HG03280 (cell line): Measurements from ENCODE around the gene ERH.
"Not testable (repeated sequence)": the region's sequence is repeated elsewhere in the genome, so short reads cannot be mapped to it uniquely, and the experiment has no call there.

Experiments used
- ATAC-seq: cut with Tn5 transposase; IDR thresholded peaks from one replicate; pipeline ENCODE4 v1.9.1; 2021; ENCODE audit warnings: mild to moderate bottlenecking, moderate library complexity; ENCODE audit not compliant: unreplicated experiment

Gene ERH

DNA sequence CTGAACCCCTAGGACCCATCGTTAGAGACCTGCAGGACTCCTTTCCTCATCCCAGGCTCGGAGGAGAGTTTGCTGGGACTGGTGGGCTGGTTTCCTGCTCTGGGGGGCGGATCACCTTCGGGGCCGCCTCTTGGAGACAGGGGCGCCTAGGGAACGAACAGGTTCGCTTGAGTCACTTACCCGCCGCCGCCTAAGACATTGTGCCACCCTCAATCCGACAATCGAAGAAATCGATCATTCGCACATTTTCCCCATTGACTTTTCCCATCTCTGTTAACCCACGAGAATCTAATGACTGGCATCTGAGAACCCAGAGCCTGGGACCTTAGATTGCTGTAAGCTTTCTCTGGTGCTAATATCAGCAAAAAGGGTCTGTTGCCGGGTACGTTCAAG is 715 bp upstream of the ERH start:
- ATAC-seq, result no peak

DNA sequence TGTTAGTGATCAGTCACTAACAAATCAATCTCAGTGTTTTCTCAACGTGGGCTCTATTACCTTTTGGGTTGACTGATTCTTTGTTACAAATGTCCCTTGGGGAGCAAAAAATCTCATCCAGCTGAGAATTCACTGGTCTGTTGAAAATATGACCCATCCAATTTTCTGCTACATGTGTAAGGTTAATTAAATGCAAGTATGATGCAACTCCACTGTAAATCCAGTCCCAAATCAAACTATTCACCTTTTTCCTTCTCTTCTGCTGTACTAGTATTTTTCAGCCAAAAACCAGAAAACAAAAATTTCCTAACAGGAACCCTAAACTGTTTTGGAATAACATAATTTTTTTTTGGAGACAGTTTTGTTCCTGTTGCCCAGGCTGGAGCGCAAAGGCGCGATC is 2.2 kb downstream of the ERH start:
- no peak for ATAC-seq

DNA sequence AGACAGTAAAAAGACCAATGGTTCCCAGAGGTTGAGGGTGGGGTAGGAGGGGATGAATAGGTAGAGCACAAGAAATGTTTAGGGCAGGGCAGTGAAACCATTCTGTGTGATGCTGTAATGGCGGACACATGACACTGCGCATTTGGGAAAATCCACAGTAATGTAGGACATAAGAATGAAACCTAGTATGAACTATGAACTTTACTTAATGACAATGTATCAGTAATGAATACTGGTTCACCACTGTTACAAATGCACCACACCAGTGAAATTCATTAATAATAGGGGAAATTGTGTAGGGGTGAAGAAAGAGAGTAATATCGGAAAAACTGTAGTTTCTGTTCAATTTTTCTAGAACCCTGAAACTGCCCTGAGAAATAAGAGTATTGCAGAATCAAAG is 5.6 kb downstream of the ERH start:
- no peak for ATAC-seq

DNA sequence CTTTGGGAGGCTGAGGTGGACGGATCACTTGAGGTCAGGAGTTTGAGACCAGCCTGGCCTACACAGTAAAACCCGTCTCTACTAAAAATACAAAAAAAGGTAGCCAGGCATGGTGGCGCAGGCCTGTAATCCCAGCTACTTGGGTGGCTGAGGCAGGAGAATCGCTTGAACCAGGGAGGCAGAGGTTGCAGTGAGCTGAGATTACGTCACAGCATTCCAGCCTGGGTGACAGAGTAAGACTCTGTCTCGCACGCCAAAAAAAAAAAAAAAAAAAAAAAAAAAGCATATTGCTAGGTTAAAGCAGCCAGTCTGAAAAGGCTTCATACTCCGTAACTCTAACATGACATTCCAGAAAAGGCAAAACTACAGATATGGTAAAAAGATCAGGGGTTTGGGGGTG is 6.7 kb downstream of the ERH start:
- not testable (repeated sequence) for ATAC-seq

DNA sequence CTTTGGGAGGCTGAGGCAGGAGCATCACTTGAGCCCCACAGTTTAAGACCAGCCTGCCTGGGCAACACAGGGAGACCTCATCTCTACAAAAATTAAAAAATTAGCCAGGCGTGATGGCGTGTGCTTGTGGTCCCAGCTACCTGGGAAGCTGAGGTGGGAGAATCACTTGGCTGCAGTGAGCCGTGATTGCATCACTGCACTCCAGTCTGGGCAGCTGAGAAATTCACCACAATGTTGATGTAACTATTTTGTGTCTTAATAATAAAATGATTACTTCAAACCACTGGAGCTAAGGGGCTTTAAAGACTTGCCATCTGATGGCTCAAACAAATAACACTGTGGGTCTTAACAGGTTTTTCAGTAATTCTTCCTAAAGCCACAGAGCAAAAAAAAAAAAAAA is 10.8 kb downstream of the ERH start:
- no peak for ATAC-seq

DNA sequence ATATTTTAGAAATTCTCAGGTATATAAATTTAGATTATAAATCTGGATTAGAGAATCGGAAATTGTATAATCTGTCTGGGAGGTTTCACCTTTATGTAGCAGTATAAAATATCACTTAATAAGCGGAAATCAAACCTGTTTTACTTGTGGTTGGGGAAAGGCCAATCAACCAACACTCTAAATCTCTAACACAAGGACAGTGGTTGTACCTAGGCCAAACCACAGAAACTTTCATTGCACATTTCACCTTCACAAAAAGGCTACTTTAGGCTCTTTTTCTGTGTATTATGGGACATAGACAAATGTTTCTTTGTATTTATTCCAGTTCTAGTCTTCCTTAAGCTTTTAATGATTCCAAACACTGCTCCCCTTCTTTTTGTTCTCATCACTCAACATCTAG is 19.8 kb downstream of the ERH start:
- ATAC-seq, result no peak

DNA sequence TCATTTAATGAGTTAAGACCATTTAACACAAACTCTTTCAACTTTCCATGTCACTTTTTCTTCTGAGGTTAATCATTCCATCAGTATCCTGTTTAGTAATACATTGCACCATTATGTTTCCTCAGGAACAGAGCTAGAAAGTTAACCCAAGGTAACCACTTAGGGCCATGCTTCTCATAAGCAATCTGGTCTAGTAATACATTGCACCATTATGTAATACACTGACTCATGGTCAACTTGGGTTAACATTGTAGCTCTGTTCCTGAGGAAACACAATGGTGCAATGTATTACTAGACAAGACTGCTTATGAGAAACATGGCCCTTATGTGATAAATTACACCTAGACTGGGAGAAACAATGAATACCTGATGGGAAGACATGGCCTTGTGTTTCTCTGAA is 21.7 kb downstream of the ERH start:
- ATAC-seq, result no peak

DNA sequence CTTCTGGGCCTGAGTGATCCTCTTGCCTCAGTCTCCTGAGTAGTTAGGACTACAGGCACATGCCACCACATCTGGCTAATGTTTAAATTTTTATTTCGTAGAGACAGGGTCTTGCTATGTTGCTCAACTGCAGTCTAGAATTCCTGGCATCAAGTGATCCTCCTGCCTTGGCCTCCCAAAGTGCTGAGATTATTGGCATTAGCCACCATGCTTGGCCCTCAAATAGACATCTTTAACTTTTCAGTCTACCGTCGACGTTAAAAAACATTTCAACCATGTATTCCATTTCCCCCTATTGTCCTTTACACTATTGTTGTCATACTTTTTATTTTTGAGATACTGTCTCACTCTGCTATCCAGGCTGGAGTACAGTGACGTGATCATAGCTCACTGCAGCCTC is 22.4 kb downstream of the ERH start:
- no peak for ATAC-seq

DNA sequence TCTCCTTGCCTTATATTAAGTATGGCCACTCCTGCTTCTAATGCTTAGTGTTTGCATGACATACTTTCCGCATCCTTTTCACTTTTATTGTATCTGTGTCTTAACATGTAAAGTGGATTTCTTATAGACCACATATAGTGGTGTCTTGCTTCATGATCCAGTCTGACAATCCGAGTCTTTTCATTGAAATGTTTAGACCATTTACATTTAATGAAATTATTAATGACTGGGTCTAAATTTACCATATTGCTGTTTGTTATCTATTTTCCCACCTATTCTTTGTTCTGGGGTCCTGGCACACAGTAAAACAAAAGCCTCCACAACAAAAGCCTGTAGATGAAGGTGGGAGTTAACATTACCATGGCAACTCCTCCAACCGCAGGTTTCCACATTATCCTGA is 22.9 kb downstream of the ERH start:
- no peak for ATAC-seq

DNA sequence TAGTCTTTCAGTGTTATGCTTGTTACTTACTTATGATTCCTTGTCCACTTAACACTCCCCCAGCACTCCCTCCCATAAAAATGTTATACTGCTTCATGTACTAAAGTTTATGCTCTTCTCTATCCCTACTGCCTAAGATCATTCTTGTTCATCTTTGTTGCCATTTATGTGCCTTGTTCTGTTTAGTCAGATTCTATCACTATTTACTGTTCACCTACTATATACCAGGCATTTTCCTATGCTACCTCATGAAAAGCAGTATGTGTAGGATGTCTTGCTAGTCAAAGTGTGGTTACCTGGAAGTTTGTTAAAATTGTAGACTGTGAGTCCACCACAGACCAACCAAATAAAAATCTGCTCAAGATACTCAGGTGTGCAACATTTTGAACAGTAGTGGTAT is 23.9 kb downstream of the ERH start:
- no peak for ATAC-seq

DNA sequence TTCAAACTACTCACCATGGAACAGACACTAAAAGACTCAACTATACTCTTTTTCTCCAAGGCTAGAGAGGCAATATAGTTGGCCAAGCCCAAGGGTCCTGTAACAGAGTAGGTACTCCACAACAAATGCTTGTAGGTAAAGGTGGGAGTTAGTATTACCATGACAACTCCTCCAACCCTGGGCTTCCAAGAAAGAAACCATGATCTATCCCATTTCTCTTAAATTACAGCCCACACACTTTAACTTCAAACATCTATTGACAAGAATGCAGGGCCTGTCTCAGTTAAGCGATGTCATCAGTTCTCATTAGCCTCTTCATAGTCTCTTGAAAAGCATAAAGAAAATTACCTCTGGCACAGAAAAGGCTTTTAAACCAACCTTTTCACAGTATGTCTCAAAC is 25.0 kb downstream of the ERH start:
- no peak for ATAC-seq

DNA sequence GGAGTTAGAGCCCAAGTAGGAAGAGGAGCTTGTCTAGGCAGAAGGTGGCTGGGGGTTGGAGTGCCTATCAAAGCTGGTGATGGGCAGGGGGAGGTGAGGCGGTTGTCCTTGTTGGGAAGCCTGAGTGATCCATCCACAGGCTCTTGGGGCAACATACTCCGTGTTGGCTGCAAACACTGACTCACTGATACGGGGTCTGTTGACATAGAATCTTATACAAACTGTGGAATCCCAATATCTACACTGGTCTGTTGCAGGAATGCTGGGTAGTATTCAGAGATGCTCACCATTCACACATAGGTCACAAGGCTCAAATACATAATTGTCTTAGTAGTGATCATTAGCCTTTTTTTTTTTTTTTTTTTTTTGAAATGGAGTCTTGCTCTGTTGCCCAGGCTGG is 26.0 kb downstream of the ERH start:
- no peak for ATAC-seq

DNA sequence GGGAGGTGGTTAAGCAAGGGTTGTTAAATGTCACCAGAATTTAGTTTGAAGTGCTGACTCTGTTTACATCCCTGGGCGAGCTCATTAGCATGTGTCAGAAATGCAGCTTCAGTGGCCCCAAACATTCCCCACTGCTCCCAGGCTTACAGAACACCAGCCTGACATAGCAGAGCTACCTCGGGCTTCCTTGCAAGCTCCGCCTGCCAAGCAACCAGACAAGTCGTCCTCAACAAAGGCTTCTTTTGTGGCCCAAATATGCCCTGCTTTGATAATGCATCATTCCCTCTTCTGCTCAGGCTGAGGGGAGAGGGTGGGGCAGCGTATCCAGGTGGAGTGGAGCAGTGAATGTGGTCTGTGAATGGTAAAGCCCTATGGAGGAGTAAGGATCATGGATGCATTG is 28.0 kb downstream of the ERH start:
- ATAC-seq, result no peak

DNA sequence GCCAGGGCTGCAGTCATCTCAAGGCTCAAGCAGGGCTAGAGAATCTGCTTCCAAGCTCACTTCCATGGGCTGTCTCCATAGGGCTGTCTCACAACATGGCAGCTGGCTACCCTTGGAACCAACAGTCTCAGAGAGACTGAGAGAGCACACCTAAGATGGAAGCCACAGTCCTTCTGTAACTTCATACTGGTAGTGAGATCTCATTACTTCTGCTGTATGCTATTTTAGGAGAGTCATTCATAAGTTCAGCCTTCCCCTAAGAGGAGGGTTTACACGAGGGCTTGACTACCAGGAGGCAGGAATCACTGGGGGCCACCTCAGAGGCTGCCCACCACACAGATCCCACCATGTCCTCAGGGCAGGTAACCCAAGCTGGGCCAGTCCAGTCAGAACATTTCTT is 29.7 kb downstream of the ERH start:
- no peak for ATAC-seq

DNA sequence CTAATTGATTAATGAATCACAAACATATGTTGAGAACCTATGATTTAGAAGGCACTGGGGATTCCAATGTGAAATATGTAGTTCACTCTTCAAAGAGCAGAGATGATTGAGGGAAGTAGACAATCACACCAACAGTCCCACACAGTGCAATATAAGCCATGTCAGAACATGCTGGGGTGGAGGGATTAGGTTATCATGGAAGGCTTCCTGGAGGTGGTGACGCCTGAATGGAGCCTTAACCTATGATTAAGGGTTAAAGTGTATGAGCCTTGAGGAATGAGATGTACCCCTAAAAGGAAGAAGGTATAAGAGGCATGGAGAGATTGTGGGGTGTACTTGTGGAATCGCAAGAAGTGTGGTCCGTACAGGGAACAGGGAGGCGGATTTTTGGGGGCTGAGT is 31.3 kb downstream of the ERH start:
- no peak for ATAC-seq

DNA sequence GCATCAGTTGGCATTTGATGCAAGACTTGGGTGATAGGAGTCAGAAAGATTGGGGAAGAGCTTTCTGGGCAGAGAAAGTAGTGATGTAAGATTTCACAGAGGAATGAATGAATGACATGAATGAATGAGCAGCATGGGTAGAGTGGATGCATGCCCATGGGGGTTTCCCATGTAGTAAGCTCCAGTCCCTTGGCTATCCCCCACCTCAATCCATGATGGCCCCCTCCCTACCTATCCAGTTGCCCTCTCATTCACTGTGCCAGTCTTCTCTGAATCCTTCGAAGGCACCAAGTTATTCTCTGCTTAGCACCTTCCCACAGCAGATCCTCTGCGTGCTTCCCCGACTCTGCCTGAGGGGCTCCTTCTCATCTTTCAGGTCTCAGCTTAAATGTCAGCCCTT is 32.0 kb downstream of the ERH start:
- no peak for ATAC-seq

DNA sequence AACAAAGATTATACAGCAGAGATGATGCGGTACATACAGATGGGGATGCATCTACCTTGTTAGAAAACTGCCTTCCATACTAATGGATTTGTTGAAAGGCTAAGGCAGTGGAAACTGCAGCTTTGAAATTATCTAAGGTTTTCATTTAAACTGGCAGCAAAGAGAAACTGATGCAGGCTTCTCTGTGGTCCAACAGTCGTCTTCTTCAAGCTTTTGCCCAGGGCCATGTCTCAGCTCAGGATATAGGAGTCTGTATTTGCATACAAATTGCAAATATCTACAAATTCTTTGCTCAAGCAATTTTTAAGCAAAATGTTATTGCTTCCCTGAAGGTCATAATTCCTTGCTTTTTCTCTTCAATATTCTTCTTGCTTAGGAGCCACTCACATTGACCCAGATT is 33.7 kb downstream of the ERH start:
- no peak for ATAC-seq

DNA sequence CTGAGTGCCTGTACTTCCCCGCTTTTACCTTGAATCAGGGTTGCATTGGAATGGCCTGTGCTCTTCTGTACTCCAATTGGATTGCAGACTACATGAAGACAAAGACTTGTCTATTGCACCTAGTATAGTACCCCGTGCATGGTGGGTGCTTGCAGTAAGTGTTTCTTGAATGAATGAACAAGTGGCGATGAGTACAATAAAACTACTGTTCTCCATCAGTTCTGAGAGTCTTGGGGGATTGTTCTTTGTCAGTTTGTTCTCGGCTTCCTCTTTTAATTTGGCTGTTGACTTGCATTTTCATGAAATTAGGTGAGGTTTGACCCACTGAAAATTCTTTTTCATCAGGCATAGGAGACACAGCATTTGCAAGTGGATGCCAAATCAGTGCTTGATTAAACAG is 34.1 kb downstream of the ERH start:
- ATAC-seq, result no peak

DNA sequence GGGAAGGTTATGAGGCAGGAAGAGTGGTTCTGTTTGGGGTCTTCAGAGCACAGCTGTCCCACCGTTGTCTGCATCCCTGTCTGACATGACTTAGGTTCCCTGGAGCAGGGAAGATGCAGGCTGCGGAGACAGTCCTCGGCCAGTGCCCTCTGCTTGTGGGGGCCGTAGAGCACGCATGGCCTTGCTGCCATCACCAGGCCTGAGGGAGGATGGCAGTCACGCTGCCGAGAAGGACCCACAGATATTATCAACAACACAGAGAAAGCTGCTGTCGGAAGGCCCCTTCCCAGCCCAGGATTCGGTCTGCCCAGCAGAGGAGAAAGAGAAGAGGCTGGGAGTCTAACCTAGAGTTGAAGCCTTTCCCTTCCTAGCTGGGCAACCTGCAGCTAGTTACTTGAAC is 35.0 kb downstream of the ERH start:
- no peak for ATAC-seq

DNA sequence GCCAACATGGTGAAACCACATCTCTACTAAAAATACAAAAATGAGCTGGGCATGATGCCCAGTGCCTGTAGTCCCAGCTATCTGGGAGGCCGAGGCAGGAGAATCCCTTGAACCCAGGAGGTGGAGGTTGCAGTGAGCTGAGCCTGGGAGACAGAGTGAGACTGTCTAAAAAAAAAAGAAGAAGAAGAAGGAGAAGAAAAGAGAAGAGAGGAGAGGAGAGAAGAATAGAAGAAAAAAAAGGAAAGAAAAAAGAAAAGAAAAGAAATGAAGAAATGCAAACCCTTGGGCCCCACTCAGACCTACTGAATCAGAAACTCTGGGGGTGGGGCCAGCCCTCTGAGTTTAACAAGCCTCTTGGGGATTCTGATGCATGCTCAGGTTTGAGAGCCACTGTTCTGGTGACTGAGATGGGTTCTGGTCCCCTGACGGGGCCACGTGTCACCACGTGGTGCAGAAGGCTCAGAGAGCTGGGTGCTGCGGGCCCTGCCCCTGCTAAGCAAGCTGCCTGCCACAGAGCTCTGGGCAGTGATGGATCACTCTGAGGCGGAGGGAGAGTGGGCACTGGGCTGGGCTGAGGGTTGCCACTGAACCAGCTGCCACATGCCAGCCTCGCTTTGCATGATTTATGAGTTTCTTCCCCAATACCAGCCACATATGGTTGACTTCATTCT is 37.5 kb downstream of the ERH start:
- ATAC-seq, result no peak

DNA sequence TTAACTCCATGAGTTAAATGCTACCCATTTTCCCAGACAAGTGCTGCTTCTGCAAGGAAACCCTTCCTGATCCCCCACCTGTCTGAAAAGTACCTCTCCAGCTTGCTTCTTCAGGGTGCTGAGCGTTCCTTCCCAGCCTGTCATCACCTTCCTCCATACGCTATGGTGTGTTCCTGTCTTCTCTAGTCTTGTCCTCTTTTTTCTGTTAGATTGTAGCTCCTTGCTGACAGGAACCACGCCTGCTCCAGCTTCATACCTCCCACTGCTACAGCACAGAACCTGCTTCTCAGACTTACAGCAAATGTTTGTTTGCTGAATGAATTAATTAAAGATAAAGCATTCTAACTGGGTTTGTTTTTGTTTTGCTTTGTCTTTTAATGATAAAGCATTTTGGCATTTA is 39.1 kb downstream of the ERH start:
- no peak for ATAC-seq

DNA sequence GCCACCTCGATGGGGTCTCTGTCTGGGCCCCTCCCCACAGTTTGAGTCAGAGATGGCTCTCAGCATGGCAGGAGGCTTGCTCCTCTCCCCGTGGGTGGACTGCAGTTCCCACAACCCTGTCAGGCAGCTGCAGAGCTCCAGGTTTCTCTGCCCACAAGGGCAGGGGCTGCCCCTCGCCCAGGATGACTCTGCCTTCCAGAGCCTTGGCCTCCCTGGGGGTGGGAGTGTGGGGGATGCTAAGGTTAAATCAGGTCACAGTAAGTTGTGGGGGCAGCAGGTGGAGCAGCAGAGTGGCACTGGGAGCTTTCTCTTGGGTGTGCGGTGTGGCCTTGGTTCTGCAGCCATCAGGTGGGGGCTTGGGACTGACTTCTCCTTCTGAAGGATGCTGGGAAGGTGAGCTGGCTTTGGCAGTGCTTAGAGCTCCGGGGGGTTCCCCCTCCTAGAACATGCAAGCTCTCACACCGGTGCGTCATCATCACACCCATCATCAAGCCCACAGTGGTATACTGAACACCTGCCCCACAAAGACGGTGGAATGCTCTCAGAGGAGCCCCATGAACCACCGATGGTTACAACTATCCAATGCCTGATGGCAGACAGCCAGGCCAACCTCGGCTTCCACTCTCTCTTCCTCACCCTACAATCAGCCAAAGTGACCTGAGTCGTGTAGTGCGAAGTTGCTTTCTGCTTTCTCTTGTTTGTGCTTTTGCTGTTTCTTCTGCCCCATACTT is 39.7 kb downstream of the ERH start:
- ATAC-seq, result no peak
